ENCODE data around the gene MPDZ.
"Not testable (repeated sequence)": the region's sequence is repeated elsewhere in the genome, so short reads cannot be mapped to it uniquely, and the experiment has no call there.

The MPDZ gene

DNA sequence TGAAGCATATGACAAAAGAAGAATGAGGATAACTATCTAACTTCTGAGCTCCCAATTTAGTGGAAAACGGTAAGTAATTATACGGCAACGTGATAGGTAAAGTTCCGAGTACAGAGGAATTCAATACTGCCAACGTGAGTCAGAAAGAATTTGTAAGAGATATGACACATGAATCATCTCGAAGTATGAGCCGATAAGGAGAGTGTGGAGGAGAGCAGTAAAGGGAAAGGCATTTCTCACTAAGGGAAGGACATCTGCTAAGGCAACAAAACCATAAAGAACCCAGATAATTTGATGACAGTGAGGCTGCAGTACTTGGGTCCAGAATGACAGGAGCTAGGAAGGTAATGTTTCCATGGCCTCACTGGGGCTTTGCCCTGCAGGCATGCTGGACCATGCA, 11.0 kb downstream of the MPDZ start:
- DNase-seq (ENCODE audit: low read depth in 2 of 2): no peak

DNA sequence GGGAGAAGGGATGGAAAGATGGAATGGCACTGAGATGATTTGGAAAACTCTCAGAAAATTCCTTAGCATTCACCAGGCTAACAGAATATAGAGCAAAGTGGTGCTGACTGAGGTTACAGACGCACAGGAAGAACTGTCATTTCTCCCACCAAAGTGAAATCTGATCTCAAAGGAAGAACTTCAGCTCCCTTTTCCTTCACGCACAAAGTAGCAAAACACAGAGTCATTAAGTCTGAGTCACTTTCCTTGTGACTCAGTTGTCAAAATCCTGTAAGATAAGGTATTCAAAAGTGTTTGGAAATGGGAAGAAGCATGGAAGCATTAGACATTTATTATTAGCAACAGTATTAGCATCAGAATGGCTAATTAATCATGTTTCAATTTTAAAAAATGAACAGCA, 11.7 kb downstream of the MPDZ start:
- DNase-seq (ENCODE audit: low read depth in 2 of 2): peak; percentile 64 to 67

DNA sequence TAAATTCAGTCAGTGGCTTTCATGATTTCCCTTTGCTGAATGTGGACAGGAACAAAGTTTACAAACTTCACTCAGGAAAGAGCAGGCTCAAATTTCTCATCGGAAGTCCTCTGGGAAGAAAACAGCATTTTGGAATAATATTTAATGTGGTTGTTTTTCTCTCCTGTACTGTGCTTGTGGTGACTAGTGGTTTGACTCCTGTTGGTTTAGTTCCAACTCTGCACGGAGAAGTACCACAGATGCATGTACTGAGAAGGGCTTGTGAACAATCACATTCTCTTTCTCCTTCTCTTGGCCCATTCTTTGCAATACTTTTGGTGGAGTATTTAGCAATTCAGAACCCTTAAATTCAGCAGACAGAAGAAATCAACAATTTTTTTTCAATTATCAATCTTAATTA, 13.3 kb downstream of the MPDZ start:
- no peak for DNase-seq (ENCODE audit: low read depth in 2 of 2)

DNA sequence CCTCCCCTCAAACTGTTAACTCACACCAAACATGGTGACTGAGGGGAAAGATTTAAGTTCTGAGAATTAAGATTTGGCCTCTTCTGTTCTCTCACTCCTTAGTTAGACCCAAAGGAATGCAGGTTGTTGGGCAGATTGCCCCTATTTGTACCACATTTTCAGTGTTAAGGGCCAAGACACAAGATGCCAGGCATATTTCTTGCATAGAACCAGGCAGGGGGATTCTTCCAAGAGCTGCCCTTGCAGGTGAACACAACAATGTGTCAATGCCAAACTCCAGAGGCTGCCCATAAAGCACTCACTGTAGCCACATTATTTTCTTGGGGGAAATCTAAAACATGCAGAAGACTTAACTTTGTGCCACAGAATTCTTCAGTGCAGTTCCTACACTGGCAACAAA, 14.7 kb downstream of the MPDZ start:
- DNase-seq (ENCODE audit: low read depth in 2 of 2): no peak

DNA sequence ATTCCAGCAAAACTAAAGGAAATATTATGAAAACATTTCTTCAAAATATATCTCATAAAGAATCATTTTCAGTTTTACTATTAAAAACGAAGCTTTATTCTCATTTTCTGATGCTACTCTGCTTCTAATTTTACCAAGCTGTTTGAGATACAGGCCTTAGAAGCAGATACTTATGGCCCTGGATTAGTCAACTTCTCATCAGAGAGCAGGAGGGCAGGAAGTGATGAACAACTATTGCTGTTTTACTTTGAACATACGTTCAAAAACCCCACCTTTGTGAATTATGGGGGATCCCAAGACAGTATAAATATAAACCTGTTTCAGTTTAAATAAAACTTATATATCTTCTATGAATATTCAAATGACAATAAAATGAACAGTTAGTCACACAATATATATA, 16.0 kb downstream of the MPDZ start:
- DNase-seq (ENCODE audit: low read depth in 2 of 2): no peak

DNA sequence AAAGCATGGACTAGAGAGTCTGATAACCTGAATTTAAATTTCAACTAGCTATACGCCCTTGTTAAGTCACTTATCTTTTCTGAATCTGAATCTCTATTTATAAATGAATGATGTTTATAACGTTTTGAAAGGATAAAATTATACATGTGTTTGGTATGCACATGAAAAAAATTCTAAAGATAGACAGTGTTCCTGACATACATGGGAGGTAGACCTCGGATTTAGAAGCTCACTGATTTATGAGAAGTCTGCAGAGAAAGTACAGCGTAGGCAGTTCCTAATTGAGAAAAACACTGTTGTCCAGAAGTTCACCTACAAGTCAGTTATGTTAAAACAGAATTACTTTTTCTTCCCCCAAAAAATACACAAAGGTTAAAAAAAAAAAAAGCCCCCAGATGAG, 26.6 kb downstream of the MPDZ start:
- DNase-seq (ENCODE audit: low read depth in 2 of 2): no peak

DNA sequence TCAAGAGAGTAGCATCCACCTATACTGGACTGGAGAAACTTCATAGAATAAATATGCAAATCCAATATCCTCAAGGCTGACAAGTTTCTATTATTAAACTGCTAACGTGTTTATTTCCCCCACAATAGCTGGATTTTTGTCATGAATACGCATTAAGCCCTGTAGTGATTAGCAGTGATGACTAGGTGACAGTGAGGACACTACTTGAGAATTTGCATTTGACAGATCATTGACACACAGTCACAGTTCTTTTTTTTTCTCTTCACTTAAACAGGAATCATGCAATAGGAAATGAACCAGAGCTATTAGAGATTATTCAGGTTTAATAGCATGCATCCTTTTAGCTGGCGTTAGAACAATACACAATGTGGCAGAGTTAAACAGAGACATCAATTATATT, 35.3 kb downstream of the MPDZ start:
- no peak for DNase-seq (ENCODE audit: low read depth in 2 of 2)

DNA sequence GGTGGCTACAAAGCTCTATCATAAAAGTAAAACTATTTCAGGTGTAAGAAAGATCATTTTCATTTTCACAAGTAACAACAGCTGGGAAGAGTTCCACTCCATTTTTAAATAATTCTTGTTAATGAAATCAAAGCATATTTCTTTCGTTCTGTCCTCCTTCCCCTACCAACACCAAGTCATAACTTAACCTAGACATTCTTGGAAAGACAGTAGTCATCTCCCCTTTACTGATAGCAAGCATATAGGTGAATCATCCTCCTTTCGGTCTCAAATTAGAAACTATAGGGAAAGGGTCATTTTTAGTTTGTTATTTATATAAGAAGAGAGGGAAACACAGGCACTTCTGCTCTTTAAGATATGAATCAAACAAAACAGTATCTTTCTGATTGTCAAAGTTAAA, 38.2 kb downstream of the MPDZ start:
- no peak for DNase-seq (ENCODE audit: low read depth in 2 of 2)

DNA sequence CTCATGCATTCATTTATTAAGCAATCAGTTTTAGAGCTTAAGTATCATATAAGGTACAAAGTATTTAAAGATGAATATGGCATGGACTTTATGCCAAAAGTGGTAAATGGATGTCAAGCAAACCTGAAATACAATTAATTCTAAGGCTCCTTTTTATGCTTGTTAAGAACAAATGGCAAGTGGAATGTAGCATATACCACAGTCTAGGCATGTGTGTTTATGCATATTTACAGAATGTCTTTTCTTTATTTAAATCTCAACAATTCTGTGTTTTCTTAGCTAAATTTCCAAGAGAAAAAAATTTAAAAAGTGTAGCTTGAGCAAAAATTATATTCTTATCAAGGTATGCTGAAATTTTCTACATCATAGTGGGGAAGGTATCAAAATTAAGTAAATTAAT, 39.8 kb downstream of the MPDZ start:
- DNase-seq (ENCODE audit: low read depth in 2 of 2): no peak

DNA sequence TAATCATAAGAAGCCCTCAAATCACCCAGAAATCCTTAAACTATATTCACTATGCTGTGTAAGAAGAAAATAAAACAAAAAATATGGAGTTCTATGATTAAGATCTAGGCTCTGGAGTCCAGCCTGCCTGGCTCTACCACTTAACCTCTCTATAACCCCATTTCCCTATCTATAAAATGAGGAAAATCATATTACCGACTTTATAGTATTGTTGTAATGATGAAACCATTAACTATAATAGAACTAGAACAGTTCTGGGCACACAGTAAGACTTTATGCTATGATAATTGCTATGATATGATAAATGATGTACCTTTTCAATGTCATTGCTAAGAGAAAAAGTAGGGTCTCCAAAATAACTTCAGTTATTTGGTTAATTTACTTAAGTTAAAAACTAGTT, 40.3 kb downstream of the MPDZ start:
- DNase-seq (ENCODE audit: low read depth in 2 of 2): no peak

DNA sequence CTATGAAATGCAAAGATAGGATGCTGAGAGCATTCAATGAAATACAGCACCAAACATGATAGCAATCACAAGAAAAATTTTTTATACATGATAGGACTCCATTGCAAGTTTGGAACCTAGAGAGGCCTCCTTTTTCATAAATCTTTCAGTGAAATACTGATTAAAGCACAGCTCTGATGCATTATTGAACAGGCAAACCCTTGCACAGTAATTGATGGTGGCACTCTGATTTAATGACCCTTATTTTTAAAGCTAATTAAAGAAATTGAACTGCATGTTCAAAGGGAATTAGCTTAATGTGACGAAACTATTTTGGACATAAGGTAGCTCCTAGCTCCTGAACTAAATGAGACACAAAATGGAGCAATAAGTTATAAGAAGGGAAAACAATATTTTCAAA, 44.6 kb downstream of the MPDZ start:
- DNase-seq (ENCODE audit: low read depth in 2 of 2): no peak

DNA sequence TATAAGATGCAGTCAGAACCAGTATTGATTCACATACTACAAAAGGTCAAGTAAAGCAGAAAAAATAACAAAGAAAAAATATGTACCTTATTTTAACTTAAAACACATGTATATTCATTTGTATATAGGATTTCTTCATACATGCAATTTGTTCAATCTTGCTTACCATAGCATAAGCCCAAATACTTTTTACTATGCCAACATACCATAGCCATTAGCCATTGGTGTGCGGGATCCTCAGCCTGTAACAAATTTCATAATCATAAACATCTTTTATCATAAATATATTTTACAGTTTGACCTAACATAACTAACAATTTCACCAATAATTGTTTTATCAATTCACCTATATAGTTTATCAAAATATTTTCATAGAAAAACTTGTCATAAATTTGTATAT, 51.1 kb downstream of the MPDZ start:
- peak; percentile 10 to 12 for DNase-seq (ENCODE audit: low read depth in 2 of 2)

DNA sequence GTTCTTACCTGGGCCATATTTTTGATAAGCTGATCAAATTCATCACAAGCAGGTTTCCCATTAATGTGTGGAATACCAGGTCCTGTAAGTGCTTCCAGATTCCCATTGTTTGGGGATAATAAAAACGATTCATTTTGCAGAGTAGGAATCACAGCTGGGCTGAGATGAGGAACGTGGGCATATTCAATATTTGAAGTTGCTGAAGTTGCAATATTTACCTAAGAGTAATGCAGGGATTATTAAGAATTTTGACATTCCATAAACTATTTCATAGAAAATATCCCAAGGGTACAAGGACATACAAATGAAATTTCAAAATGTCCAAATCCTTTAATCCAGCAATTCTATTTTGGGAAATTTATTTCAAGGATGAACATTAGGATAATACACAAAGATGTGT, 55.1 kb downstream of the MPDZ start:
- no peak for DNase-seq (ENCODE audit: low read depth in 2 of 2)

DNA sequence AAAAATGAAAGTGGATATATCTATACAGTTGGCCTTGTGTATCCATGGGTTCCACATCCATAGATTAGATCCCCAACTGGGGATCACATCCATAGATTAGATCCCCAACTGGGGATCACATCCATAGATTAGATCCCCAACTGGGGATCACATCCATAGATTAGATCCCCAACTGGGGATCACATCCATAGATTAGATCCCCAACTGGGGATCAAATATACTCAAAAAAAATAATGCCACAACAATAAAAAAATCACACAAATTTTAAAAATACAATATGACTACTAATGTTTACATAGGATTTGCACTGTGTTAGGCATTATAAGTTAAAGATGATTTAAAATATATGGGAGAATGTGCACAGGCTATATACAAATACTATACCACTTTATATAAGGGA, 56.8 kb downstream of the MPDZ start:
- DNase-seq (ENCODE audit: low read depth in 2 of 2): not testable (repeated sequence)

DNA sequence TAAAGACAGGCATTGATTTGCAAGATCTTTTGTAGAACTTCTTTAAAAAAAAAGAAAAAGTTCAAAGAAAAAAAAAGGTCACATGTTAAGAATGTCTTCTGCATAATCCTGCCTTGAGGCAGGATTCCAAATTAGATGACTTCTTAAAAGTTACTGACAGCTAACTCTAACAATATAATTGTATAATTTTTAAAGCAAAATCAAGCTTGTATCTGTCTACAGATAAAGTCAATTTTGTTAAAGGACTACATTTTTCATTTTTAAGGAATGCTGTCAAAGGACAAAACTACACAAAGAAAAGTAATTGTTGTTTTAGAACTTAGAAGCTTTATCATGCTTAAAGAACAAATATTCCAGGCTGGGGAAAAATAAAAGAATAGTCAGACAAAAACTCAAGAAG, 57.8 kb downstream of the MPDZ start:
- DNase-seq (ENCODE audit: low read depth in 2 of 2): no peak

DNA sequence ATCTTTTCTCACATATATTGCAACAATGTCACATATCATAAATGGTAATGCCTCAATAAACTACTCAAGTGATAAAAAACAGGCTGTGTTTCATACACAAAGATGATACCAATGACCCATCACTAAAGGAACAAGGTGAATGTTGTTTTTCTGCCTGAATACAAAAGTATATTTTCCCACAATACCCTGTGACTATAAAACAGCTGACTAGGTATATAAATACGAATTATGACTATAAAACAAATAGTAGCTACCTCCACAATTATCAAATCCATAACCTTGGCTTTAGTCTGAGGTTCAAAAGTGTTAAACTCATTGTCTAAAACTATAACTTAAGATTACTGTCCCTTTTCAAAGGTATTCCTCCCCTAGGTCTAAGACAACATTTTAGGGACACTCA, 58.7 kb downstream of the MPDZ start:
- DNase-seq (ENCODE audit: low read depth in 2 of 2): no peak

DNA sequence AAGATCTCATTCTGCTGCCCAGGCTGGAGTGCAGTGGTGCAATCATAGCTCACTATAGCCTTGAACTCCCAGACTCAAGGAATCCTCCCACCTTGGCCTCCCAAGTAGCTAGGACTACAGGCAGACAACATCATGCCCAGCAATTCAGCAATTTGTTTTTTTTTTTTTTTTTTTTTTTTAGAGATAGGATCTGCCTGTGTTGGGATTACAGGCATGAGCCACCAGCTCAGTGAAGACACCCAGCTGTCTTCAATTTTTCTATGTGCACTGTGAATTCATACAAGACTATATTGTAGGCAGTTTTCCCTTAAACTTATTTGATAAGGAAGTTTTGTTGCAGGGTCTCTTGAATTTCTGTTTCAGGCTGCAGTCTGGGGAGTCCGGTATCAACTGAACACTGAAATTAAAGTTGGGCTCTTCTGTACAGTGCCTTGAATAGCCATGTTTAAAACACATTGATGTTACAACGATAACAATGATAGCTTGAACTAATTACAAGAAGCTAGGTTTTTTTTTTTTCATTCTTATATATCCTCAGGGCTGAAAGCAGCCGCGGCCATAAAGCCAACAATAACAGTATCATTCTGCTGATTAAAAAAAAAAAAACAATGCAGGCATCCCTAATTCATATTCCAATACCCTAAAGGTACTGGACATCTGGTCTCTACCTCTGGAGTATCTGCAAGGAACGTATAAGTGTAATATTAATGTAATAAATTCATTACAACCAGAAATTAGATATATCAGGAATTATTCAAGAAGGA, 63.5 kb downstream of the MPDZ start:
- DNase-seq (ENCODE audit: low read depth in 2 of 2): no peak

DNA sequence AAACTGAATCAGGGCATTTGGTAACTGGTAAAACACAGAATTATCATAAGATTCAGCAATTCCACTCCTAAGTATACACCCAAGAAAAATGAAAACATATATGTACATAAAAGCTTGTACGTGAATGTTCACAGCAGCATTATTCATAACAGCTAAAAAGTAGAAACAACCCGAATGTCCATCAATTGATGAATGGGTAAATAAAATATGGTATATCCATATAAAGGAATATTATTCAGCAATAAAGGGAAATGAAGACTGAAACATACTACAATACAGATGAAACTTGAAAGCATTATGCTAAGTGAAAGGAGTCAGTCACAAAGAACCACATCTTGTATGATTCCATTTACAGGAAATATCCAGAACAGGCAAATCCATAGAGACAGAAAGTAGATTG, 65.5 kb downstream of the MPDZ start:
- no peak for DNase-seq (ENCODE audit: low read depth in 2 of 2)

DNA sequence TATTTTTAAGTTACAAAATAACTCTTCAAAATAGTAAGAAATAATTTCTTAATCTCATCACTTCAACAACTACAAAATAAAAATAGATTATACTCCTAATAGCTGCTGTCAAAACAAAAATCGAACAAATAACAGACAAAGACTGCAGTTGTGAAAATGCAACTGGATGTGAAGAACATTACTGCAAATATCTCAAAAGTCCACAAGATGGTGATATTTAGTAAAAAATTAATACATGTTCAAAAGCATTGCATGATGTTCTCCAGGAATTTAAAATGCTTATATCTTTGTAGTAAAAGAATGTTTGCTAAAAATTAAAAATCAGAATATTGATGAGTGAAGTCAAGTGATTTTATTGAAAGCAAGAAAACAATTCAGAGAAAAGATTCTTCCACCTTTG, 66.2 kb downstream of the MPDZ start:
- peak; percentile 6 to 10 for DNase-seq (ENCODE audit: low read depth in 2 of 2)

DNA sequence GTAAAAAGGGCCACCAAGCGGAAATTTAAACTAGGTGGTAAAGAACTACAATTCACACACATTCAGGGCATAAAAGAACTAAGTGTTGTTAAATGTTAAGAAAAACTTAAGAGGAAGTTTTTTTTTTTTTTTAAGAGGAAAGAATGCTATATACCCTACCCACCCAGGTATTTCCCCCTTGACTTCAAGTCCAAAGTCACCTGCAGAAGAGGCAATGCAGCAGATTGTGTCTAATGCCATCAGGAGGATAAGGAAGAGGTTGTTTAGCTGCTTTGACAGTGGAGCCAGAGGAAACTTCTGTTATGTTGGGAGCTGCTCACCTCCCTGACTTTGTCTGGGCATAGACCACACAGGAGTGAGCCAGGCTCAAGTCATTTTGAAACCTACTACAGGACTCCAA, 69.2 kb downstream of the MPDZ start:
- no peak for DNase-seq (ENCODE audit: low read depth in 2 of 2)

DNA sequence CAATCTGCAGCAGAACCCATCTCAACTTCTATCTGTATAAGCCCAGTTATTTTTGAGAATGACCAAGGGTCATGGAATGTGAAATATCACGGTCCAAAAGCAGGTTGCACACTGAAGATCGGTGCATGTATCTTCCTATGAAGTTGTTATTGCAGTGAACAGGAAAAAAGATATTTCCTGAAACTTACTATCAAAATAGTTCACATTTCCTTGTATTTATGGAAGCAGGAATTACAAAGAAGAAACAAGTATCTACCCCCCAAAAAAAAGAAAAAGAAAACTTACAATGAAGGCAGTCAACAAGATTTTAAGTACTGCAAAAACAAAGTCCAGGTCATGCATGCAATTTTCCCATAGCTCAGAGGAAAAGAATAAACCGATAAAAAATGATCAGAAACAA, 70.0 kb downstream of the MPDZ start:
- no peak for DNase-seq (ENCODE audit: low read depth in 2 of 2)

DNA sequence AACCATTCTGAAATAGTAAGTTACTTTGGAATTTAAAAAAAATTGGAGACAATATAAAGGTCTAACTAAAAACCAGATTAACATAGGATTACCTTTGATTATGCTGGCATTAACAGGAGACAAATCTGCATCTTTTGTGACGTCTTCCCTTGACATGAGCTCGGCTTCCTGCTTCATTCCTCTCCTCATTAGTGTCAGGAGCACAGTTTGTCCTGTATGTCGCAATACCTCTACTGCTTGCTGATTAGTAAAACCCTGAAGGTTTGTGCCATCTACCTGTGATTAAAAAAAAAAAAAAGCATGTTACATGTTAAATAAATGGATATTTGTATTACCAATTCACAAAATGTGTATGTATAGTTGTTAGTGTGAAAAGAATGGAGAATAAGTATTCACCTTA, 73.7 kb downstream of the MPDZ start:
- DNase-seq (ENCODE audit: low read depth in 2 of 2): no peak

DNA sequence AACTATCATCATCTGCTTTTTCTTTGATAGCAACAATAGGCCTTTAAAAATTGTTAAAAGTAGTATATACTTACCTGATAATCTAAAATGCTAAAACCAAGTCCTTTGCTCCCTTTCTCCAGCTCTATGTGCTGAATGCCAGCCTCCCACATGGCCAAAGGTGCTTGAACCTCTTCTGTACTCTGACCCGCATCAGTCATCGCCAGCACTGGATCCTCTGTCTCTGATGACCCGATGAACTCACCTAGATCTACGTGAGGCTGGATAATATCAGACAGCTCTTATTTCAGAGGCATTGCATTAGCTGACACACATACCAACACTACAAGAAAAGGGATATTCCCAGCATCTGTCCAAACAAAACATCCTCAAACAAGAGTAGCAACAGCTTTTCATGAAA, 89.5 kb downstream of the MPDZ start:
- no peak for DNase-seq (ENCODE audit: low read depth in 2 of 2)

DNA sequence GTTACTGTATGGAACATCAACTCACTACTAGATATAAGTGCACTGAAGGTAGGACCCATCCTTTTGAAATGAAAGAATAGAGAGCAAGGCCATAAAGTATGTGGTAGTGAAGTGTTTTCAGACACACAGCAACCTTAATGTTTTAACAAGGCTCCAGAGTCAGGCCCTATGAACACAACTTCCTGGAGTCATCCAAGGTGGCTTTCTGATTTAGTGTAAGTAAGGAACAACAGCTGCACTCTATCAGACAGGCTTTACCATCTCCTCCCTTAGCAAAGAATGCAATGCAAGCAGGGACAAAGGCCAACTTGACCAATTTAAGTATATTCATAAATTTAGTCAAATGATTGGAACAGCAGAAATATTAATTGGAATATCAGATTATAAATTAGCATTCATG, 90.1 kb downstream of the MPDZ start:
- DNase-seq (ENCODE audit: low read depth in 2 of 2): no peak

Measured in fibroblast of skin of left quadriceps (primary cell).